GM12891 (cell line): ENCODE measurements around the gene SDC4.

ENCODE experiments used
- PAX5 ChIP-seq: IDR thresholded peaks from 2 replicates; pipeline ENCODE4 v1.6.1; 2011; ENCODE audit warnings: low read length, moderate library complexity, mild to moderate bottlenecking; ENCODE audit not compliant: insufficient read depth, severe bottlenecking
- POLR2A ChIP-seq: IDR thresholded peaks from 2 replicates; pipeline ENCODE4 v1.6.1; 2011; ENCODE audit warnings: low read depth, low read length, control low read depth
- POLR2AphosphoS5 ChIP-seq: IDR thresholded peaks from 2 replicates; pipeline ENCODE4 v1.6.1; 2011; ENCODE audit warnings: low read depth, low read length, control low read depth
- POU2F2 ChIP-seq: IDR thresholded peaks from 2 replicates; pipeline ENCODE4 v1.6.1; 2011; ENCODE audit warnings: low read depth, mild to moderate bottlenecking, control low read depth, low read length, moderate library complexity
- SPI1 ChIP-seq: IDR thresholded peaks from 2 replicates; pipeline ENCODE4 v1.6.1; 2011; ENCODE audit warnings: low read depth, low read length, control low read depth
- TAF1 ChIP-seq: IDR thresholded peaks from 2 replicates; pipeline ENCODE4 v1.6.1; 2011; ENCODE audit warnings: low read depth, low read length, control low read depth

DNA sequence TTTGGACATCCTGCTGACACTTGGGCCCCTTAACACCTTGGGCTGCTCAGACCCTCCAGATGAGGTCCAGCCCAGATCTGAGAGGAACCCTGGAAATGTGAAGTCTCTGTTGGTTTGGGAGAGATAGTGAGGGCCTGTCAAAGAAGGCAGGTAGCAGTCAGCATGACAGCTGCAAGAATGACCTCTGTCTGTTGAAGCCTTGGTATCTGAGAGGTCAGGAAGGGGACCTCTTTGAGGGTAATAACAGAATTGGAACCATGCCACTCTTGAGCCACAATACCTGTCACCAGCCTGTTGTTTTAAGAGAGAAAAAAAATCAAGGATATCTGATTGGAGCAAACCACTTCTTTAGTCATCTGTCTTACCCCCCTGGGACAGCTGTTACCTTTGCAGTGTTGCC, 18.9 kb upstream of the SDC4 start:
- TF ChIP-seq TAF1: no peak
- TF ChIP-seq POLR2A: no peak
- no peak for TF ChIP-seq POLR2AphosphoS5
- TF ChIP-seq POU2F2: no peak
- TF ChIP-seq SPI1: no peak
- no peak for TF ChIP-seq PAX5
